Thymus (tissue), 11 donors: ENCODE measurements around the gene CYREN. TPM values are rescaled to one million over a fixed set of nuclear protein-coding genes. Genes with fewer than 3 reads are reported as not detected.

Experiments
- DNase-seq, 9 donors: peaks; one replicate each; pipeline ENCODE4 v3.0.0-alpha.2; 2013; ENCODE audit warnings: low spot score in 9 of 9, low read depth in 6 of 9, missing footprints in 1 of 9
- H3K27ac ChIP-seq, 2 donors: one replicate each; pipeline ENCODE4 v1.5.1; 2013; ENCODE audit warnings: control low read depth in 1 of 2, low read depth in 1 of 2, low read length in 1 of 2, mild to moderate bottlenecking in 1 of 2, moderate library complexity in 1 of 2
- H3K27me3 ChIP-seq, 2 donors: one replicate each; pipeline ENCODE4 v1.5.1; 2013; ENCODE audit warnings: low read length in 1 of 2; ENCODE audit not compliant: control insufficient read depth in 2 of 2, insufficient read depth in 1 of 2
- H3K36me3 ChIP-seq, 2 donors: one replicate each; pipeline ENCODE4 v1.5.1; 2013; ENCODE audit warnings: low read length in 1 of 2, mild to moderate bottlenecking in 1 of 2, moderate library complexity in 1 of 2; ENCODE audit not compliant: control insufficient read depth in 2 of 2, insufficient read depth in 2 of 2
- H3K4me1 ChIP-seq, 2 donors: one replicate each; pipeline ENCODE4 v1.5.1; 2013; ENCODE audit warnings: low read length in 2 of 2; ENCODE audit not compliant: control insufficient read depth in 2 of 2, insufficient read depth in 2 of 2
- H3K4me3 ChIP-seq, 2 donors: one replicate each; pipeline ENCODE4 v1.5.1; 2013; ENCODE audit warnings: low read length in 2 of 2, control low read depth in 1 of 2, mild to moderate bottlenecking in 1 of 2
- H3K9me3 ChIP-seq, 2 donors: one replicate each; pipeline ENCODE4 v1.5.1; 2013; ENCODE audit warnings: low read length in 1 of 2, mild to moderate bottlenecking in 1 of 2; ENCODE audit not compliant: control insufficient read depth in 2 of 2, insufficient read depth in 1 of 2
- WGBS: extraction: QIAGEN DNeasy Blood & Tissue Kit; methylation state at CpG from one replicate; pipeline ENCODE4 v1.1.7; 2013; 5-methylcytosine and 5-hydroxymethylcytosine counted together
- polyA plus RNA-seq: library from polyadenylated mRNA; stranded (reverse); fragments of 200-250 nt; gene quantifications from one replicate; pipeline ENCODE4 v1.2.3, GENCODE V29; 2013
- total RNA-seq: library from RNA; stranded (reverse); fragments of 120-200 nt; gene quantifications from one replicate; pipeline ENCODE4 v1.2.4, GENCODE V29; 2013
- donor health status: healthy.

The CYREN gene
- total and polyA plus RNA-seq, 2 donors: 28.0 to 42.9 TPM

DNA sequence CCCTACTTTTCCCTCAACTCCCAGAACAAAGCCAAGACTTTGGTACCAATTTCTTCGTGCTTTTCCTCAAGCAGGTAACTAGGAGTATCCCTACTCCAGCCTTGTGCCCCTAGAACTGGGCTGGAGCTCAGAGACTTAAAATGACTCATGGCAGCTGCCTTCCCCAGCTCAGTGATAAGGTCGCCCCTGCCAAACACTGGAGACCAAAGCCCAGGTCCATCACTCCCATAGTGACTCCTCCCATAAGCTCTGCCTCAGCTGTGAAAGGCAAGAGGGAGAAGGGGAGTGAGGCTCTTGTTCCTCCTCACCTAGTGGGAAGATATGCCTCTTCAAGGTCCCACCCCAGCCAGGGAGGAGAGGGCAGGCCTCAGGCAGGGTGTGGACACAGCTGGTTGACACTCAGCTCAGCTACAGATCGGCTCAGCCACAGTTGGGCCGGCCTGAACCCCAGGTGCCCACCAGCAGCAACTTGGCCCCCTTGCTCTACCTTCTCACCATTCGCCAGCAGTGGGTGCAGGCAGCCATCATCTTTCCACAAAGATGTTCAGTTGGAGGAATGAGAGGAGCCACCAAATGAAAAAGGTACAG is 13.8 kb upstream of the CYREN start:
- peaks cover 42 to 52% of the 10 kb centered on the region in 2 donors for H3K36me3 ChIP-seq
- no peak overlapping the region for H3K27ac ChIP-seq
- H3K9me3 ChIP-seq: peaks cover 13 to 17% of the 10 kb centered on the region in 2 donors
- peaks cover 0 to 3% of the 10 kb centered on the region in 2 donors for H3K4me1 ChIP-seq
- DNase-seq: no peak
- no peak overlapping the region for H3K4me3 ChIP-seq
- WGBS: 98% methylated on average over 5 of the region's 5 CpGs
- H3K27me3 ChIP-seq: no peaks in the 10 kb centered on the region

- H3K4me3 ChIP-seq: no peak overlapping the region
- no peaks in the 10 kb centered on the region for H3K27me3 ChIP-seq
- no peak overlapping the region for H3K27ac ChIP-seq
- no peaks in the 10 kb centered on the region for H3K4me1 ChIP-seq
- H3K9me3 ChIP-seq: peaks cover 13 to 17% of the 10 kb centered on the region in 2 donors
- H3K36me3 ChIP-seq: peaks cover 33 to 43% of the 10 kb centered on the region in 2 donors
- no peak for DNase-seq
- 98% methylated on average over 7 of the region's 7 CpGs for WGBS
Measured at GRCh38 chr7:135183478-135183877, 13.0 kb upstream of the CYREN start.

DNA sequence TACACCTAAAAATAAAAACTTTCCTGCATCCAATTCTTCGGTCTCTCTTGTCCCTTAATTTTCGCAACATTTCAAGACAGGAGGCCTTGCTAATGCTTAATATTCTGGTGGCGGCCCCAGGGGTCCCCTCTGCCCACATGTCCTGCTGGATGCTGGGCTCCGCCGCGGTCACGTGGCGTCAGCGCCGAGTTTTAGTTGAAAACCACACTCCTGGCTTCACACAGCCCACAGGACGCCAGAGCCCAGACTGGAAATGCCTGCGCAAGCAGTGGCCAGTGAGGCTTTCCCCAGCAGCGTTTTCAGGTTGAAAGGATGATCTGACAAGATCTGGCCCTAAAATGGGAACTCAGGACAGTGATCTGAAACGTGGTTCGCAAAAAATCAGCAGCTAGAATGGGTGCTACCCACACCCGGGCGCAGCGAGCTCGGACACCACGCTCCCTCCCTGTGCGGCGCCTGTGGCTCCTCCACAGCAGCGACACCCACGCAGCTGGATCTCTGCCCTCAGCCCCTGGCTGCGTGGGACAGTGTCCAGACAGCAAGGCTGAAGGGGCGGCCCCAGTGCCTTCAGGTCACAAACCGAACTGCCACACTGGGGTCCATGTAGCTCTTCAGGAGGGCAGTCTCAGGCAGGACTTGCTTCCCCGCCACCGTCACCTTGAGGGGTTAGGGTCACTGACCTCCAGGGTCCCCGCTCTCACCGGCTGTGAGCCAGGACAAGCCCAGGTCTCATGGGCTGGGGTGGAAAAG is 11.6 kb upstream of the CYREN start:
- WGBS: 98% methylated on average over 31 of the region's 31 CpGs

GRCh38 chr7:135181261-135181928 is 10.9 kb upstream of the CYREN start:
- Histone ChIP-seq H3K4me3 (no peak overlapping the region), H3K27me3 (no peaks in the 10 kb centered on the region), H3K27ac (no peak overlapping the region), H3K4me1 (no peaks in the 10 kb centered on the region), H3K36me3 (peaks cover 13 to 22% of the 10 kb centered on the region in 2 donors), H3K9me3 (peaks cover 13 to 17% of the 10 kb centered on the region in 2 donors)
- WGBS: 96% methylated on average over 3 of the region's 3 CpGs
- no peak for DNase-seq

More for the DNA sequence above, 11.6 kb upstream of the CYREN start:
- H3K36me3 ChIP-seq: peaks cover 19 to 29% of the 10 kb centered on the region in 2 donors
- no peaks in the 10 kb centered on the region for H3K4me1 ChIP-seq
- no peak for DNase-seq
- H3K27ac ChIP-seq: no peak overlapping the region
- H3K27me3 ChIP-seq: no peaks in the 10 kb centered on the region
- no peak overlapping the region for H3K4me3 ChIP-seq
- peaks cover 13 to 17% of the 10 kb centered on the region in 2 donors for H3K9me3 ChIP-seq

- WGBS: 99% methylated on average over 5 of the region's 5 CpGs
- DNase-seq: no peak
- Histone ChIP-seq H3K27me3 (no peaks in the 10 kb centered on the region), H3K9me3 (peaks cover 13 to 17% of the 10 kb centered on the region in 2 donors), H3K4me3 (no peak overlapping the region), H3K36me3 (peaks cover 2 to 11% of the 10 kb centered on the region in 2 donors), H3K27ac (no peak overlapping the region), H3K4me1 (no peaks in the 10 kb centered on the region)
Measured at GRCh38 chr7:135180122-135180521, 9.6 kb upstream of the CYREN start.

- Histone ChIP-seq H3K27ac (no peak overlapping the region), H3K27me3 (no peaks in the 10 kb centered on the region)
Measured at GRCh38 chr7:135179321-135179925, 8.9 kb upstream of the CYREN start.

DNA sequence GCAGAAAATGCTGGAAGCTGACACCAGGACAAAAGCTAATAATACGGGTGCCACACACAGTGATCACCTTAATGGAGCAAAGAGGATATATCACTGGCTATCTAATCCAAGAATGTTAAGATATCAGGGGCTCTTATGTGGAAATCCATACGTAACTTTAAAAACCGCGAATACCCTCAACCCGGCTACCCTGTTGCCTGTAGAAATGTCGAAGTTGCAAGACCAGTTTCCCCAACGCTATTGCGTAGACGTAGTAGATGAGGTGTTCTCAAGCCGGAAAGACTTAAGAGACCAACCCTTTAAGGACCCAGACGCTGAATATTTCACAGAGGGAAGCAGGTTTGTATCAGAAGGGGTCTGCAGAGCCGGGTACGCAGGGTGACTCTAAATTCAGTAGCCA is 7.9 kb upstream of the CYREN start:
- WGBS: 93% methylated on average over 13 of the region's 13 CpGs
- Histone ChIP-seq H3K27ac (no peak overlapping the region), H3K9me3 (peaks cover 13 to 14% of the 10 kb centered on the region in 2 donors), H3K4me3 (no peak overlapping the region), H3K4me1 (no peaks in the 10 kb centered on the region), H3K27me3 (no peaks in the 10 kb centered on the region), H3K36me3 (peaks cover 0 to 7% of the 10 kb centered on the region in 2 donors)
- DNase-seq: no peak

More at GRCh38 chr7:135179321-135179925, 8.9 kb upstream of the CYREN start:
- no peaks in the 10 kb centered on the region for H3K4me1 ChIP-seq
- H3K36me3 ChIP-seq: peaks cover 2 to 11% of the 10 kb centered on the region in 2 donors
- no peak overlapping the region for H3K4me3 ChIP-seq
- 98% methylated on average over 8 of the region's 8 CpGs for WGBS
- no peak for DNase-seq
- peaks cover 13 to 17% of the 10 kb centered on the region in 2 donors for H3K9me3 ChIP-seq

DNA sequence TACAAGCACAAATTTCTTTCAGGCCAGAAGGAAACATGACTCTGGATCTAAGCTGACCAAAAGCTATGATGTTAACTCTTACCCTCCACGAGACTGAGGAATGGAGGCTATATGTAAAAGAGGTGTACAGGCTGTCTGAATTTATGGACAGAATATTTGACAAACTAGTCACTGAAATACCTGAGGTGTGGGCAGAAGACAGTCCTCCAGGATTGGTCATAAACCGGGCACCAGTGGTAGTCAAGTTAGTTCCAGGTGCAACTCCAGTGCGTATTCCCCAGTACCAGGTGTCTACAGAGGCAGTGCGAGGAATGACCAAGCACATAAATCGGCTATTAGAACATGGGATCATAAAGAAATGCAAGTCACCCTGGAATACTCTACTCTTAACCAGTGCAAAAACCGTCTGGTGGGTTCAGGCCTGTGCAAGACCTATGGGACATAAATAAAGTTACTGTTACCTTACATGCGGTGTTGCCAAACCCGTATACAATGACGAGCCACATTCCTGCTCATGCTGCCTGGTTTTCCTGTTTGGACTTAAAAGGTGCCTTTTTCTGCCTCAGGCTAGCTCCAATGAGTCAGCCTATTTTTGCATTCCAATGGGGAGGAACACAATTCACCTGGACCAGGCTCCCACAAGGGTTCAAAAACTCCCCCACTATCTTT is 6.7 kb upstream of the CYREN start:
- Histone ChIP-seq H3K36me3 (peaks cover 0 to 1% of the 10 kb centered on the region in 2 donors), H3K9me3 (peaks cover 6% of the 10 kb centered on the region in 2 donors), H3K27me3 (no peaks in the 10 kb centered on the region), H3K4me3 (no peak overlapping the region), H3K27ac (no peak overlapping the region), H3K4me1 (no peaks in the 10 kb centered on the region)
- DNase-seq: no peak
- 97% methylated on average over 9 of the region's 9 CpGs for WGBS
